ENCODE data around the gene TRIM58.

Gene TRIM58, protein sequence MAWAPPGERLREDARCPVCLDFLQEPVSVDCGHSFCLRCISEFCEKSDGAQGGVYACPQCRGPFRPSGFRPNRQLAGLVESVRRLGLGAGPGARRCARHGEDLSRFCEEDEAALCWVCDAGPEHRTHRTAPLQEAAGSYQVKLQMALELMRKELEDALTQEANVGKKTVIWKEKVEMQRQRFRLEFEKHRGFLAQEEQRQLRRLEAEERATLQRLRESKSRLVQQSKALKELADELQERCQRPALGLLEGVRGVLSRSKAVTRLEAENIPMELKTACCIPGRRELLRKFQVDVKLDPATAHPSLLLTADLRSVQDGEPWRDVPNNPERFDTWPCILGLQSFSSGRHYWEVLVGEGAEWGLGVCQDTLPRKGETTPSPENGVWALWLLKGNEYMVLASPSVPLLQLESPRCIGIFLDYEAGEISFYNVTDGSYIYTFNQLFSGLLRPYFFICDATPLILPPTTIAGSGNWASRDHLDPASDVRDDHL

DNA sequence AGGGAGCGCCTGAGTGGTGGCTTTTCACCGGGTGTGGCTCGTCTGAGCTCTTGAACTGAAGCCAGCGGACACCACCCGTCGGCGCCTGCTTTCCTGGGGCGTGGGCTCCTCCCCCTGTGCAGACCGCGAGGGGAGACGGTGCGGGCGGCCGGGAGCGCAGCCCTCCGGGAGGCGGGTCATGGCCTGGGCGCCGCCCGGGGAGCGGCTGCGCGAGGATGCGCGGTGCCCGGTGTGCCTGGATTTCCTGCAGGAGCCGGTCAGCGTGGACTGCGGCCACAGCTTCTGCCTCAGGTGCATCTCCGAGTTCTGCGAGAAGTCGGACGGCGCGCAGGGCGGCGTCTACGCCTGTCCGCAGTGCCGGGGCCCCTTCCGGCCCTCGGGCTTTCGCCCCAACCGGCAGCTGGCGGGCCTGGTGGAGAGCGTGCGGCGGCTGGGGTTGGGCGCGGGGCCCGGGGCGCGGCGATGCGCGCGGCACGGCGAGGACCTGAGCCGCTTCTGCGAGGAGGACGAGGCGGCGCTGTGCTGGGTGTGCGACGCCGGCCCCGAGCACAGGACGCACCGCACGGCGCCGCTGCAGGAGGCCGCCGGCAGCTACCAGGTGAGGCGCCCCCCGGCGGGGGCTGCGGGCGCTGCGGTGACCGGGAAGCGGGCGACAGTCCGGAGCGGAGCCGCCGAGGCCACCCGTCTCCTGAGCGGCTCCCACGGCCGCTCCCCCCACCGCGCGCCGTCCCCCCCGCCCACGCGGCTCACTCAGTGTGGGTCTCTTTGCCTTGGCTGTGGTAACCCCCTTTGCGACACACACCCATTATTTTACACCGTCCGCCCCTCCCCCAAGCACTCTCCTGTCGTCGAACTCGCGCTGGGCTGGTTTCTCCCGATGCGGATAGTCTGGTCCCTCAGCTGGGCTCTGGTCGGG, at the start of gene TRIM58:
Gene TRIM58 (plus strand): TSS at position 119 of the 916 bp plus-strand sequence. CDS start 60 bp downstream, at position 179.
- H3K4me3 ChIP-seq (ENCODE audit: low read length): peak within 1 kb of the TSS; percentile 16; the same call in 1 of the 2 replicates

DNA sequence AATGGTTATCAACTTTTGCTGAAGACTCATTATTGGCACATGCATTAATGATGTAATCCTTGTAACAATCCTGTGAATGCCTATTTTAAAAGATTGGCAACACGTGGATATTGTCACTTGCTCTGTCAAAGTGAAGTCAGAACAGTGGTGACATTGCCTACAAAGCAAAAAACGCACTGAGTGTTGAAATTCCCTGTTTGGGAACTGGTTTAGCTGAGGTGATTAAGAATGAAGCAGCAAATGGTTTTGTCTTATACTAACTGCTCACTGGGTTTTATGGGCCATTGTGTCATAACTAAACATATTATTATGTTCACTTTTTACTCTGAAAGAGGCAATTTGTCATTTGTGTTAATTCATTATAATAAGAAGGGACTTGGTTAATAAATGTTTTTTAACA, 44.4 kb upstream of the TRIM58 start:
- H3K4me3 ChIP-seq (ENCODE audit: low read length): no peak overlapping the region
- no peak for TF ChIP-seq ZNF274 (IDR thresholded peaks at IDR 0.05; ENCODE audit: low read depth, low read length)

More for the DNA sequence above, at the start of gene TRIM58:
- no peak for TF ChIP-seq ZNF274 (IDR thresholded peaks at IDR 0.05; ENCODE audit: low read depth, low read length)

DNA sequence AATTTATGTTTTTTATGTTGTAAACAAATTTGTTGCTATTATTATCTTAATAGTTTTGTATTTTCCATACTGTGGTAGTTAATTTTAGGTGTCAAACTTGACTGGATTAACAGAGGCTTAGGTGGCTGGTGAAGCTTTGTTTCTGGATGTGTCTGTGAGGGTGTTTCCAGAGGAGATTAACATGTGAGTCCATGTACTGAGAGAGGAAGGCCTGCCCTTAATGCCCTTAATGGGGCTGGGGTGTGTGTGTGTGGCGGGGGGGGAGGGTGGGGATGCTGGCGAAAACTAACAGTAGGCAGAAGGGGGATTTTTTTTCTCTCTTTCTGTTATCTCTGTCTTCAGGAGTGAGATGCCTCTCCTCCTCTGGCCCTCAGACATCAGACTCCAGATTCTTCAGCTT, 34.9 kb upstream of the TRIM58 start:
- H3K4me3 ChIP-seq (ENCODE audit: low read length): no peak overlapping the region
- no peak for TF ChIP-seq ZNF274 (IDR thresholded peaks at IDR 0.05; ENCODE audit: low read depth, low read length)

DNA sequence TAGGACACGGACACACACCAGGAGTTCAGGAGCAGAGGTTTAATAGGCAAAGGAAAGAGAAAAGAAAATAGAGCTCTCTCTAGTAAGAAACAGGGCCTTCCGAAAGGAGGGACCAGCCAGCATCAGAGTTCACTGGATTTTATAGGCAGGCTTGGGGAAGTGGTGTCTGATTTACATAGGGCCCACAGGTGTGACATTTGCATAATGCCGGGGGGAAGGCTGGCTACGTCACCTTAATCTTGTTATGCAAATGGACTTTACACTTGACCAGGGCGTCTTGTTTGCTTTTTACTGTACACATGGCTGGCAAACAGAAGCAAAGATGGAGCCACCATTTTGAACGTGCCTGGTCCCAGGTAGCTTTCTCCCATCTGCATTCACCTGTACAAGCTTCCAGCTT, 33.0 kb upstream of the TRIM58 start, which contains the start of gene OR14A16:
Gene OR14A16 (minus strand): TSS at position 97 of the 400 bp plus-strand sequence. CDS start 8,390 bp downstream, outside the sequence.
- no peak within 1 kb of the TSS for H3K4me3 ChIP-seq (ENCODE audit: low read length)
- TF ChIP-seq ZNF274 (IDR thresholded peaks at IDR 0.05; ENCODE audit: low read depth, low read length): no peak

DNA sequence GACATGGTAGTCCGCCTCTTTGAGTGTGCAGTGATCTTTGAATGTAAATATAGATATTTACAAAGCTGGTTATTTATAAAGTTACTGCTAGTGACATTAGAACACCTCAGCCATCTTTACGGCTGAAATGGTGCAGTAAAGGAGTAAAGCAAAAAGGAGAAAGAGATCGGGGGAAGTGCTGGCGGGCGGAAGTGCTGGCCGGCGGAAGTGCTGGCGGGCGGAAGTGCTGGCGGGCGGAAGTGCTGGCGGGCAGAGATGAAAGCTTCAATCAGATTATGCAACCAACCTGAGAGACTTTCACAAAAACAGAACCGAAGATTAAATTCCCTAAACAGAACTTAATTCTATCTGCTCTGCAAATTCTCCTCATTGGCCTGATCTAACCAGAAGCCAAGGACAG, 31.6 kb upstream of the TRIM58 start:
- TF ChIP-seq ZNF274 (IDR thresholded peaks at IDR 0.05; ENCODE audit: low read depth, low read length): no peak
- no peak overlapping the region for H3K4me3 ChIP-seq (ENCODE audit: low read length)

DNA sequence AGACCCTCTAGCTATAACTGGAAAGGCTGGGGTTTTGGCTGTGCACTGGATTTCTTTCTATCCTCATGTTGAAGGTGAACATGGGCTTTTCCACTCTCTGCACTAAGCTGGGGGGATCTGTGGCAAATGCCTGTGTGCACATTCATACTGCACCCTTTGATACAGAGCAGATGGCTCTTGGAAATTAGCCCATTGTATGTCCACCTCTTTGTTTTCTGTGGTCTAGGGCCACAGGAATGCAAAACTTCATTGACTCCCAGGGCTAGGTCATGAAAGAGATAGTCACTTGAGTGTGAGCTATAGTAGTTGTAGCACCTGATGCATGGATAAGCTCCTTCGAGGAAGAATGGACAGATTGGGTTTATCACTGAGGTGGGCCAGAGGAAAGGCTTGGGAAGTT, 27.3 kb upstream of the TRIM58 start:
- no peak for TF ChIP-seq ZNF274 (IDR thresholded peaks at IDR 0.05; ENCODE audit: low read depth, low read length)
- H3K4me3 ChIP-seq (ENCODE audit: low read length): no peak overlapping the region

DNA sequence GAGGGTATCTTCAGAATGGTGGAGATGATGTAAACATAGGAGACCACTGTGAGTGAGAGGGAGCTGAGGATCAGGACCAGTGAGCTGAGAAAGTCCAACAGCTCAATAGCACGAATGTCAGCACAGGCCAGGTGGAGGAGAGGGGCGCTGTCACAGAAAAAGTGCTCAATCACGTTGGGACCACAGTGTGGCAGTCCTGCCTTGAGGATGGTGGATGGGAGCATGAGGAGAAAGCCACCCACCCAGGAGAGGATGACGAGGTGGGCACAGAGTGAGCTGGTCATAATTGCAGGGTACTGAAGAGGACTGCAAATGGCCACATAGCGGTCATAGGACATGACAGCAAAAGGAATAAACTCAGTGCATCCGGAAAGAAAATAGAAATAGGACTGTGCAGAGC, 23.4 kb upstream of the TRIM58 start:
- TF ChIP-seq ZNF274 (IDR thresholded peaks at IDR 0.05; ENCODE audit: low read depth, low read length): no peak
- H3K4me3 ChIP-seq (ENCODE audit: low read length): no peak overlapping the region

DNA sequence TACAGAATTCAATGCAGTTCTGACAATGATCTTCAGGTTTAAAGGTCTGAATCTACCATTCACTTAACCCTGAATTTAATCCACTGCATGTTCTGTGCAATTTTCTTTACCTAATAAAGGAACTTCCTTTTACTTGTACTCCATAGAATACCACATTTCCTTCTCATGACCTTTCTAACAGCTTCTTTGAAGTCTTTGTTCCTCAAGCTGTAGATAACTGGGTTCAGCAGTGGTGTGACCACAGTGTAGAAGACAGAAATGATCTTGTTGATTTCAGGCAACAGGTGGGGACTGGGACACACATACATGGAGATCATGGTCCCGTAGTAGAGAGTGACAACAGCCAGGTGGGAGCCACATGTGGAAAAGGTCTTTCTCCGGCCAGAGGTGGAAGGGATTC, 16.2 kb upstream of the TRIM58 start:
- H3K4me3 ChIP-seq (ENCODE audit: low read length): no peak overlapping the region
- no peak for TF ChIP-seq ZNF274 (IDR thresholded peaks at IDR 0.05; ENCODE audit: low read depth, low read length)

DNA sequence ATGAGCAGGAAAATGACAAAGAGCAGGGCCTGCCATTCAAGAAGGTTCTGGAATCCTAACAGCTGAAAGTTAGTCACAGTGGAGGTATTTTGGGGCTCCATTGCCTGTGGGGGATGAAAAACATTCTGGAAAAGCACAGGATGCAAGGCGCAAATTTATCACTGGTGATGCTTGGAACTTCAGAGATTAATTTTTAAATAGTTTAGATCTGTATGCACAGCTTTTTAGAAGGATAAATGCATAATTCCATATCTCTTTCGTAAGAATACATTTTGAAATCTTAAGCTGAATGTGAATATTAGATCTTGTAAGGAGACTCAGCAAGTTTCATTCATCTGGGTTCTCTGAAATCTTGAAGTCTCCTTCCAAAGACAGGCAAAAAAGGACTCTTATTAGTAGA, 15.2 kb upstream of the TRIM58 start, which contains the start of gene OR11L1:
Gene OR11L1 (minus strand): TSS at position 101 of the 400 bp plus-strand sequence. CDS start 0 bp downstream, at position 101.
- TF ChIP-seq ZNF274 (IDR thresholded peaks at IDR 0.05; ENCODE audit: low read depth, low read length): no peak
- no peak within 1 kb of the TSS for H3K4me3 ChIP-seq (ENCODE audit: low read length)

DNA sequence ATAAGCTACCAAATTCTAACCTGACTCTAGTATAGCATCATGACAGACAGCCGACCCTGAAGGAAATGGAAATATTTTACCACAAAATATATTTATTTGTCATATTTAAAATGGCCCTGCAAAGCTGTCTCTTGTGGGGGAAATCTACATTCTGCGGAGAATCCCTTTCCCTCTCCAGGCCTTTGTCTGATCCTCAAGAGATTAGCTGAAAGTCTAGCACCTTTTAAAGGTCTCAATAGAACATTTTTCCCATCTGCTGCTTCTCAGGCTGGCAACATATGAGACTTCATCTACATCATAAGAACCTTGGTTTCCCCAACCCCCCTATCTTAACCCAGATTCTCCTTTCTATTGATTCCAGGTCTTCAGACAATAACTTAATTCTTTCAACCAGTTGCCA, 13.6 kb upstream of the TRIM58 start:
- TF ChIP-seq ZNF274 (IDR thresholded peaks at IDR 0.05; ENCODE audit: low read depth, low read length): no peak
- H3K4me3 ChIP-seq (ENCODE audit: low read length): no peak overlapping the region

DNA sequence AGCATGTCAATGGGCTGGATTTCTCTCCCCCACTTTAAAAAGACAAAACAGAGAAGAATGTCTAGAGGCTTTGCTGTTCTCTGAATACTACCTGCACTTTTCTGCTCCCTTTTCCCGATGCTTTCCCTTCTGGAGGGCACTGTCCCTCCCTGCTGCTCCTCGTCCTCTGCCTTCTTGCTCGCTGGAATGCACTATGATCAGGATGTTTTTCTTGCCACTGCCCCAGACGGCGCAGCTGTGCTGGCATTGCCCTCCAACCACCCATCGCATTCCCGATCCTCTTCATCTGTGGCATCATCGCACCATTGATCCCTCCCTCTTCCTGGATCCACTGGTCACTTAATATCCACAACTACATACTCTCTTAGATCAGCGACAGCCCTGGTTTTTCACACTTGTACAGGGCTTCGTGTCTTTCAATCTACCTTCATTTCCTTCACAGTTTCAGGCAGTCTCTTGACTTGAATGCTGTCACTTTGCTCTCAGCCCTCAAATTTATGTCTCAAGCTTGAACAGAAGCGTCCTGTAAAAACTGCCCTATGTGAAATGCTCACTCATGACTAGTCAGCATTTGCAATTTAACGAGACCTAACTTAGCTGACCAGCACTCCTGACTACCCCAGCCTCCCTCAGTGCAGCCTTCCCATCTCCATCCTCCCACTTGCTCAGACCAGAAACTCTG, 11.8 kb upstream of the TRIM58 start:
- no peak overlapping the region for H3K4me3 ChIP-seq (ENCODE audit: low read length)
- no peak for TF ChIP-seq ZNF274 (IDR thresholded peaks at IDR 0.05; ENCODE audit: low read depth, low read length)

DNA sequence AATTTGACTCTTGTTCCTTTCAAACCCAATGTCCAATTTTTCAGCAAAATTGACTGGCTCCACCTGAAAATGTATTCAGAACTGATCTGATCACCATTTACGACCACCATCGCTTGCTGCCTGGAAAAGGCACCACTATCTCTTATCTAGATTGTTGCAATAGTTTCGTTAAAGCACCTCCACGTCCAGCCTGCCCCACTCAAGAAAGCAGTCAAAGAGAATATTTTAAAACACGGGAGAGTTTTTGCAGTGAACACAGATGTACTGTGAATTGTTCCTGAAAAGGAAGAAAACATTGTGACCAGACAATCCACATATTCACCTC, 11.3 kb upstream of the TRIM58 start:
- no peak overlapping the region for H3K4me3 ChIP-seq (ENCODE audit: low read length)
- no peak for TF ChIP-seq ZNF274 (IDR thresholded peaks at IDR 0.05; ENCODE audit: low read depth, low read length)

DNA sequence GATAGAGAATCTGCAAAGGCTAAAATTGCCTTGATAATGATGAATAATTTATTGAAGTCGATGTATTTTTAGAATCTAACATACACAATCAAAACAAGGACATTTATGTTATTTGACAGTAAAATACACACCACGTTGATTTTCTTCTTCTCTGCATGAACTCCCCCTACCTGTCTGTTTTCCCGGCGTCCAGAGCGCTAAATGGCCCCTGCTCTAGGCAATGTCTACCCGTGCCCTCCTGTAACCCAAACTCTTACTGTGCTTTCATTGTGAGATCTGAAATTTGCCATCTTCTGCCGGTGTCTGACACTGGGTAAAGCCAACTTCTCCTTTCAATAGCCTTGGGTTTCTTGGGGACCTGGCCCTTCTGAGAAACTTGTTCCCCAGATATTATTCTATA, 8.6 kb upstream of the TRIM58 start:
- H3K4me3 ChIP-seq (ENCODE audit: low read length): no peak overlapping the region
- TF ChIP-seq ZNF274 (IDR thresholded peaks at IDR 0.05; ENCODE audit: low read depth, low read length): no peak

DNA sequence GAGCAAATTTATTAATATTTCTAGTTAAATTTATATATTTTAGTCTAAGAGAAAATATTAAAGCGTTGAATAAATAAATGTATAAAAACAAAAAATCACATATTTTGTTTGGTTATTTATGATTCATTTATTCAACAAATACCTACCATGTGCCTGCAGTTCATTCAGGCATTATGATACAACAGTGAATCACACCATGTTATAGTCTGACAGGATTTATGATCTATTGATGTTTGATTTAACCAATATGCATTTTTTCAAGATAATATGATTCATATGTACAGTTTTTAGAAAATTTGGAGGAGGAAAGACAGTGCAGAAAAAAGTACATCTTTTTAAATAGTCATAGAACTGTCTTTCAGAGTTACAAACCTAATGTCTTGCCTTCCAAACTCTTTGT, 7.4 kb upstream of the TRIM58 start:
- TF ChIP-seq ZNF274 (IDR thresholded peaks at IDR 0.05; ENCODE audit: low read depth, low read length): no peak
- H3K4me3 ChIP-seq (ENCODE audit: low read length): no peak overlapping the region

Data from GM08714 (cell line).